NCI-H510A (cell line): ENCODE results near the gene DET1.
"Not testable (repeated sequence)": the region's sequence is repeated elsewhere in the genome, so short reads cannot be mapped to it uniquely, and the experiment has no call there.

Source experiments
- DNase-seq: peaks from one replicate; lab custom pipeline; 2025; lab: John Stamatoyannopoulos, UW

The DET1 gene

GRCh38 chr15:88546248-88547129, at the start of gene DET1:
Gene DET1 (minus strand): TSS chr15:88546681. CDS start chr15:88531705, 14,976 bp downstream.
- peak; percentile 89 for DNase-seq

- DNase-seq = no peak
These were observed 44.9 kb upstream of the DET1 start for GRCh38 chr15:88591384-88591783.

DNA sequence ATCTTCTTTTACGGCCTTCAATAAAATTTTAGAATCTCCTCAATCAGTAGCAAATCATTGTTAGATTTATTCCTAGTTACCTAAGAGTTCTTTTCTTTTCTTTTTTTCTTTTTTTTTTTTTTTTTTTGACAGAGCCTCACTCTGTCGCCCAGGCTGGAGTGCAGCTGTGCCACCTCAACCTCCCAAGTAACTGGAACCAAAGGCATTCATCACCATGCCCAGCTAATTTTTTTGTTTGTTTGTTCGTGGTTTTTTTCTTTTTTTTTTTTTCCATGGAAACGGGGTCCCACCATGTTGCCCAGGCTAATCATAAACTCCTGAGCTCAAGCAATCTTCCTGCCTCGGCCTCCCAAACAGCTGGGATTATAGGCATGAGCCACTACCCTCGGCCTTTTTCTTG, 44.3 kb upstream of the DET1 start:
- no peak for DNase-seq

- no peak for DNase-seq
These were observed 40.1 kb upstream of the DET1 start for GRCh38 chr15:88586401-88587162.

- DNase-seq = no peak
These were observed 34.1 kb upstream of the DET1 start for GRCh38 chr15:88580532-88580931.

DNA sequence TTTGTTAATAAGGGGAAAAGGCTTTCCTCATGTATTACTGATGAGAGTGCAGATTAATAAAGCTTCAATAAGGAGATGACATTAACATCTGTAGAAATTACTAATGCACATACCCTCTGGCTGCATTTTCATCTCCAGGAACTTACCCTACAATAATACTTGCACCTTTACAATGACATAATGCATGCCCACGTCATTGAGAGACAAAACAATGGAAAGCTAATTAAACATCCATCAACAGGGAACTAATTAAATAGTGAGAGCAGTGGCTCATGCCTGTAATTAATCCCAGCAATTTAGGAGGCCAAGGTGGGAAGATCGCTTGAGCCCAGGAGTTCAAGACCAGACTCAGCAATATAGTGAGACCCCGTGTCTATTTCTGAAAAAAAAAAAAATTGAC, 32.8 kb upstream of the DET1 start:
- DNase-seq = no peak

DNA sequence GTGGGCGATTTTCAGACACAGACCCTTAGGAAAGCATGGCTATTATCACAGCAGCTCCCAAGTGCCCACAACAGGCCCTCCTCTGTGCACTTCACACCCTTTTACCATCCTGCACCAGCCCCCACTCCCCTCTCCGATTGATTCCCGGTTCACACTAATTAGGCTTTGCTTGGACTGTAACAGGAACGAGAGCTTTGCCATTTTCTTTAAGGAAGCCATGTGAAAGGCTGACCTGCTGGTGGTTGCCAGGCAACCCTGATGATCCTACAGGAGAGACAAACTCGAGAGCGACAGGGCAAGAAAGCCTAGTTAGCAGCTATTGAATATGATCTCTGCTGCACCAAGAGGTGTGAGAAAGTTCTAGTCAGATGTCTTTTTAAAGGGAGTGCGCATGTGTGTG, 28.2 kb upstream of the DET1 start:
- peak; percentile 27 for DNase-seq

- no peak for DNase-seq
These were observed 27.6 kb upstream of the DET1 start for GRCh38 chr15:88574077-88574476.

GRCh38 chr15:88571852-88572259, 25.4 kb upstream of the DET1 start:
- no peak for DNase-seq

DNA sequence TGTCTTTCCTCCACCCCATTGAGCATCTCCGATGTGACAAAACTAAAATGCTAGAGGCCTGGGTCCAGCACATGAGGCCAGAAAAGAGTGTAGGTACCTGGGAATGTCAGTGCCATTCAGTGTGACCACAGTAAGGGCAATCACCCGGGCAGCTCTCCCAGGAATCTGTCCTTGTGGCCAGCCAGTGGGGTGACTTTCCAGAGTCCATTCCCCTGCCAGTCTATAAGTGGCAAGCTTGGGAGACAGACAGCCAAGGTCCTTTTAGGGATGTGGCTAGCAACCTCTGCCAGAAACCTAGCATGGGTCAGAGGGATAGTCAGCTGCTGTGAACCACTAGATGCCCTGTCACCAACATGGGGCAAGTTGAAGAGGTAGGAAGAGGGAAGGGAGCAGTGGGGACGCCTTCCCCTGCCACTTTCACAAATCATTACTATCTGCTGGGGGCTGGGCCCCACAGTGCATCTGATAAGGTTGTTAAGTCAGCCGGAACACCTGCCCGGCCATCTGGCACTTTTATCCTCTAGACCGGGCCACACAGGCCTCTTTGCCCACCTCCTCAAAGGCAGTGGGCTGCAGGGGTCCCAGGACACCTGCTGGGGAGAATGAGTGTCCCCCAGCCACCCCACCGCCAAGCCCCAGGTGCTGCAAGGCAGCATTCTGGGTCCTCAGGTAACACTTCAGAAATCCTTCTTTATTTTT, 24.8 kb upstream of the DET1 start:
- no peak for DNase-seq

DNA sequence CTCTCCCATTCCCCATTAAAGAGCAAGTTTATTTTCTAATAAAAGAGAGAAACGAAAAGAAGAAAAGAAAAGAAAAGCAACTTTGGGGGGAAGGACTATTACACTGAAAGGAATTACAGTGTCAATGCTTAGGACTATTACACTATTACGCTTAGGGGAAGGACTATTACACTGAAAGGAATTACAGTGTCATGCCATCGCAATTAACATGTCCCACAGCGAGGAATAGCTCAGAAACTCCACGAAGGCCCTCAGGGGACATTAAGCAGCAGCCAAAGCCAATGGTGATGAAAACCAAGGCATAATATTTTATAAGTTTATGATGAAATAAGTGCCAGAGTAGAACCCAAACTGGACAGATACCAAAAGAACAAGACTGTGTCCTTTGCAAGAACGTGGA, 22.1 kb upstream of the DET1 start:
- DNase-seq = no peak

DNA sequence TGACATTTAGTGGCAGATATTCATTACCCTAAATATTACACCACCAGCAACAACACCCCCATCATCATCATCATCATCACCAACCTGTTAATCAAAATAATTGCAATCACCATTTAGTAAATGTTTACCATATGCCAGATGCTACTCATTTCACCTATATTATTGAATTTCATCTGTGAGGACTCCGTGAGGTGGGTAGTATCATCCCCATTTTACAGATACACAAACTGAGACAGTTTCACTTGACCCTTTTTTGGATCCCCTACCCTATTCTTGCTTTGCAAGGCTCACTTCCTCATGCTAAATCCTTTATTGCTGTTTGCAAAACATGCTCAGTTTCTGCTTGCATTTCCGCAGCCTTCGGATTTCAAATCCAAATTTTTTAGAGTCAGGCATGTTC, 18.3 kb upstream of the DET1 start:
- DNase-seq = no peak

DNA sequence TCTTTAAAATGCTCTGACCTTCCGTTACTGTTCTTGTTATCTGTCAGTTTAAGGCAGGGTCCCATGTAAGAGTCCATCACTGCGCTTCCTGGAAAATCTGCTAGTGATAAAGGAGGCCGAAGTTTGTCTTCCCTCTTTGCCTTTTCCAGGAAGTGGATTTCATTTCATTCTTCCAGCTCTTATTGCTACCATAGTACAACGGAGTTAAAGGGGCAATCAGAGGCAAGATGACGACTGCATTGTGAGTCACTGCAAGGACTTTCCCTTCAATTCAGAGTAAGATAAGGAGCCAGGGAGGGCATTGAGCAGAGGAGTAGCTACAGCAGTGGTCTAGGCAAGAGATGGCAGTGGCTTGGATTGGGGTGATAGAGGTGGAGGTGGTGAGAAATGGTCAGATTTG, 17.2 kb upstream of the DET1 start:
- no peak for DNase-seq

DNA sequence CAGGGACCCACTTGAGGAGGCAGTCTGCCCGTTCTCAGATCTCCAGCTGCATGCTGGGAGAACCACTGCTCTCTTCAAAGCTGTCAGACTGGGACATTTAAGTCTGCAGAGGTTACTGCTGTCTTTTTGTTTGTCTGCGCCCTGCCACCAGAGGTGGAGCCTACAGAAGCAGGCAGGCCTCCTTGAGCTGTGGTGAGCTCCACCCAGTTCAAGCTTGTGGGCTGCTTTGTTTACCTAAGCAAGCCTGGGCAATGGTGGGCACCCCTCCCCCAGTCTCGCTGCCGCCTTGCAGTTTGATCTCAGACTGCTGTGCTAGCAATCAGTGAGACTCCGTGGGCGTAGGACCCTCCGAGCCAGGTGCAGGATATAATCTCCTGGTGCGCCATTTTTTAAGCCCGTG, 13.1 kb upstream of the DET1 start:
- DNase-seq = not testable (repeated sequence)

DNA sequence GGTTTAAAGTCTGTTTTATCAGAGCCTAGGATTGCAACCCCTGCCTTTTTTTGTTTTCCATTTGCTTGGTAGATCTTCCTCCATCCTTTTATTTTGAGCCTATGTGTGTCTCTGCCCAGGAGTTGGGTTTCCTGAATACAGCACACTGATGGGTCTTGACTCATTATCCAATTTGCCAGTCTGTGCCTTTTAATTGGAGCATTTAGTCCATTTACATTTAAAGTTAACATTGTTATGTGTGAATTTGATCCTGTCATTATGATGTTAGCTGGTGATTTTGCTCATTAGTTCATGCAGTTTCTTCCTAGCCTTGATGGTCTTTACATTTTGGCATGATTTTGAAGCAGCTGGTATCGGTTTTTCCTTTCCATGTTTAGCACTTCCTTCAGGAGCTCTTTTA, 11.5 kb upstream of the DET1 start:
- not testable (repeated sequence) for DNase-seq

DNA sequence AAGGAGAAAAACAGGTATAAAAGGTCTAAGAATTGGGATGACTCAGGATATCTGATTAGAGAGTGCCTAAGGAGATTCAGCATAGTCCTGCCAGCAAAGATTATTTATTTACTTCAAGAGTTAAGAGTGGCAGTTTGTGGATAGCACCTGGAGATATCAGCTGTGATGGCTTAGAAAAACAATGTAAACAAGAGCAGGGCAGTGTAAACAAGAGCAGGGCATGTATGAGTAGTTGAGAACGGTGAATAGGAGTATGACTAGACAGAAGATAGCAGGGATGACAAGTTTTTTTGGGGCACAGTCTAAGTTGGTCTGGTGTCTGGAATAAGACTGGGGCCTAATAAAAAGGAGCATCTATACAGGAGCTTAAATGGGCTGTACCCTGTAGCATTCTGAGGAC, 1.5 kb upstream of the DET1 start:
- DNase-seq = not testable (repeated sequence)

DNA sequence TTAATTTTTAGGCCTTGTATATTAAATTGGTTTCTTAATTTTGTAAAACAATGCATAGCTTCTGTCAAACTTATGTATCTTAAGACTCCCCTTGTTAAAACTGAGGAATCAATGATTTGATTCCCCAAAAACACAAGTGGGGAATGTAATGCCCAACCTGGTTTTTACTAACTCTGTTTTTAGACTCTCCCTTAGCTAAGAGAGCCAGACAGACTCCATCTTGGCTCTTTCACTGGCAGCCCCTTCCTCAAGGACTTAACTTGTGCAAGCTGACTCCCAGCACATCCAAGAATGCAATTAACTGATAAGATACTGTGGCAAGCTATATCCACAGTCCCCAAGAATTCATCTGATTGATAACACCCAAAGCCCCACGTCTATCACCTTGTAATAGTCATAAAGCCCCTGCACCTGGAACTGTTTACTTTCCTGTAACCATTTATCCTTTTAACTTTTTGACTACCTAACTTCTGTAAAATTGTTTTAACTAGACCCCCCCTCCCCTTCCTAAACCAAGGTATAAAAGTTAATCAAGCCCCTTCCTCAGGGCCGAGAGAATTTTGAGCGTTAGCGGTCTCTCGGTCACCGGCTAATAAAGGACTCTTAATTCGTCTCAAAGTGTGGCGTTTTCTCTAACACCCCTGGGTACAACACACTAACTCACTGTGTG, 768 bp downstream of the DET1 start:
- DNase-seq = not testable (repeated sequence)

- no peak for DNase-seq
These were observed 3.3 kb downstream of the DET1 start for GRCh38 chr15:88543065-88543776.

DNA sequence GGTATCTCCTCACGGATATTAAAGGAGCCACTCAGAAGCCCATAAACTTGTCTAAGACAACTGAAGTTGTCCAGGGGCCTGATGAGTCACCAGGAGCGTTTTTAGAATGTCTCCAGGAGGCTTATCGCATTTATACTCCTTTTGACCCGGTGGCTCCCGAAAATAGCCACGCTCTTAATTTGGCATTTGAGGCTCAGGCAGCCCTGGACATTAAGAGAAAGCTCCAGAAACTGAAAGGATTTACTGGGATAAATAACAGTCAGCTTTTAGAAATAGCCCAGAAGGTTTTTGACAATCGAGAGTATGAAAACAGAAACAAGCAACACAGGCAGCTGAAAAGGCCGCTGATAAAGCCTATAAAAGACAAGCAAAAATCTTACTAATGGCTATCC, 4.1 kb downstream of the DET1 start:
- no peak for DNase-seq

- DNase-seq = no peak
These were observed 4.7 kb downstream of the DET1 start for GRCh38 chr15:88541709-88542341.

GRCh38 chr15:88541111-88541510, 5.4 kb downstream of the DET1 start:
- DNase-seq = not testable (repeated sequence)
